K562 (cell line): ENCODE results near the gene NR0B2. TPM values are rescaled to one million over a fixed set of nuclear protein-coding genes. Genes with fewer than 3 reads are reported as not detected.
A peak's percentile ranks its signal among the peaks of the same experiment; 100 is the strongest.

ENCODE experiments used
- ATF4 ChIP-seq: fragments of 450-650 bp; formaldehyde crosslinking; IDR thresholded peaks from 2 replicates; pipeline ENCODE4 v1.4.0; 2022; ENCODE audit warnings: mild to moderate bottlenecking, moderate library complexity
- CC2D1A ChIP-seq: fragments of 450-650 bp; IDR thresholded peaks from 2 replicates; pipeline ENCODE4 v1.6.1; 2017; ENCODE audit warnings: mild to moderate bottlenecking
- CREM ChIP-seq: IDR thresholded peaks from 2 replicates; pipeline ENCODE4 v1.6.1; 2014; ENCODE audit warnings: antibody characterized with exemption, low read depth
- E2F3 ChIP-seq: fragments of 250-450 bp; sonication (Bioruptor Pico); IDR thresholded peaks from 2 replicates; pipeline ENCODE4 v1.4.0; 2020; ENCODE audit warnings: mild to moderate bottlenecking
- KLF10 ChIP-seq: fragments of 250-450 bp; sonication (Bioruptor Pico); IDR thresholded peaks from 2 replicates; pipeline ENCODE4 v1.6.1; 2021; ENCODE audit warnings: matching md5 sums
- POLR2B ChIP-seq: fragments of 450-650 bp; IDR thresholded peaks from 2 replicates; pipeline ENCODE4 v1.6.1; 2018; ENCODE audit warnings: low read depth; ENCODE audit not compliant: partially characterized antibody
- RCOR1 ChIP-seq, 2 experiments: IDR thresholded peaks; 2 replicates each; pipeline ENCODE4 v1.6.1; 2012; ENCODE audit warnings: low read depth in 2 of 2, low read length in 2 of 2, borderline replicate concordance in 1 of 2, improper control_type of control experiment in 1 of 2
- RERE ChIP-seq: sonication (generic); formaldehyde crosslinking; IDR thresholded peaks from 2 replicates; pipeline ENCODE4 v1.8.0; 2023; ENCODE audit warnings: missing genetic modification reagents, mild to moderate bottlenecking, borderline replicate concordance
- TCF7L2 ChIP-seq: fragments of 150-350 bp; IDR thresholded peaks from 2 replicates; pipeline ENCODE4 v1.6.1; 2016; ENCODE audit warnings: low read depth, mild to moderate bottlenecking, low read length, moderate library complexity
- TOE1 ChIP-seq, 2 experiments: fragments of 450-650 bp in 1 of 2; sonication (generic) in 1 of 2; formaldehyde crosslinking in 1 of 2; IDR thresholded peaks; 2 replicates each; pipeline versions ENCODE4 v1.7.1 to v1.8.0; 2016 to 2022; ENCODE audit warnings: borderline replicate concordance in 2 of 2, mild to moderate bottlenecking in 2 of 2, antibody characterized with exemption in 1 of 2, inconsistent platforms in 1 of 2, low read depth in 1 of 2, missing genetic modification reagents in 1 of 2, moderate library complexity in 1 of 2
- USF1 ChIP-seq: sonication (generic); formaldehyde crosslinking; IDR thresholded peaks from 2 replicates; pipeline ENCODE4 v1.9.0; 2022; ENCODE audit warnings: mild to moderate bottlenecking, missing genetic modification reagents
- USF2 ChIP-seq: sonication (generic); formaldehyde crosslinking; IDR thresholded peaks from 2 replicates; pipeline ENCODE4 v1.5.0; 2020; ENCODE audit warnings: missing genetic modification reagents
- YBX1 ChIP-seq: fragments of 450-650 bp; IDR thresholded peaks from 2 replicates; pipeline ENCODE4 v1.7.1; 2016; ENCODE audit warnings: mild to moderate bottlenecking
- ZBTB17 ChIP-seq: fragments of 450-650 bp; formaldehyde crosslinking; IDR thresholded peaks from 2 replicates; pipeline ENCODE4 v1.4.0; 2020; ENCODE audit warnings: mild to moderate bottlenecking
- ZBTB33 ChIP-seq: sonication (generic); formaldehyde crosslinking; IDR thresholded peaks from 2 replicates; pipeline ENCODE4 v1.8.1; 2023; ENCODE audit warnings: mild to moderate bottlenecking, missing genetic modification reagents
- ZNF253 ChIP-seq: fragments of 250-450 bp; sonication (Bioruptor Pico); conservative IDR thresholded peaks from 2 replicates; pipeline ENCODE4 v1.6.1; 2021; ENCODE audit warnings: mild to moderate bottlenecking
- ZNF780A ChIP-seq: fragments of 250-450 bp; sonication (Bioruptor Pico); IDR thresholded peaks from 2 replicates; pipeline ENCODE4 v1.5.0; 2021; ENCODE audit warnings: mild to moderate bottlenecking
- polyA plus RNA-seq, 8 experiments: library from polyadenylated mRNA; depleted of rRNA in 4 of 8; stranded (reverse) in 5 of 8; unstranded in 3 of 8; fragments of >200 nt; fragmentation: Nextera tagmentation in 2 of 8; fragmentation: Illumina TruSeq in 1 of 8; extraction: Ambion mirVana in 2 of 8; extraction: Trizol in 1 of 8; gene quantifications; 2 replicates each; pipeline versions ENCODE4 v1.2.1 to v1.2.3, GENCODE V29; 2011 to 2014; ENCODE audit warnings: inconsistent platforms in 1 of 8, missing spikeins in 1 of 8
- total RNA-seq, 7 experiments: library from RNA; depleted of rRNA in 6 of 7; stranded (reverse); fragments of >200 nt in 6 of 7; fragmentation: Illumina TruSeq in 2 of 7; extraction: Trizol in 2 of 7; gene quantifications; 2 replicates each; pipeline versions ENCODE4 v1.2.1 to v1.2.3, GENCODE V29; 2011 to 2021; ENCODE audit warnings: low replicate concordance in 1 of 7

Gene NR0B2
- total and polyA plus RNA-seq, 9 of the 15 experiments (the other 6 are each of a cell fraction or from before 2014, with no cell fraction given), result not detected

DNA sequence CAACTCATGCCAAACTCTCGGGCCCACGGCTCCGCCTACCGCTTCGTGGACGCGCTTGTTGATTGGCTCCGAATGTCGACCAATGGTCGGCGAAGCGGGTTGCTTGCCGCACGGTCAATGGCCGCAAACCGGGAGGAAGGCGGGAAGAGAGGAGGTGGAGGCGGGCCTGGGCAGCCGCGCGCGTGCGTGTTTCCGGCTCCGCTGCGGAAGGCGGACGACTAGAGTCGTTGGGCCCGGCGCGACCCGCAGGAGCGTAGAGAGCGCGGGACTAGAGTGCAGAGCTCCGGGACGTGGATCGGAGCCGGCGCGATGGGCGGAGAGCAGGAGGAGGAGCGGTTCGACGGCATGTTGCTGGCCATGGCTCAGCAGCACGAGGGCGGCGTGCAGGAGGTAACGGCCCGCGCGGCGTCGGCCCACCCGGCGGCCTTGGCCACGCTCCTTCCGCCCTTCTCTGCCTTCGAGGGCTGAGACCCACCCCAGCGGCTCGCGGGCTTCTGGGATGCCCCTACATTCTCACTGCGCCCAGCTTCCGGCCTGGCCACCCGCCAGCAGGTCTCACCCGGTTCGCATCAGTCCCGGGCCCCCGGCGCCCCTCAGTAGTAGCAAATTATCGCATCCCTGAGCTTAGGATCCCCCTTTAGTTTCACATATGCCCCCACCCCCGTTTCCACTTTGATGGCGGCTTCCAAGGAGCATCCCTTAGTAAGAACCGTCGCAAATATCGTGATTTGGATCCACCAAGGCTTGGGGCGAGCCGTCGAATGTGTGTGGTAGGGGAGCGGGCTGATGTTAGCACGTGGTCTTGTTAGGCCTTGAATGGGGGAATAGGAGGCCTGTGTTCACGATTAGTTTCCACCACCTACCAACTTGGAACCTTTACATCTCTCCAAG lies 8.0 kb upstream of the NR0B2 start, which contains the start of gene NUDC (continued):
- 0 out of 2 replicates have a peak, but pooled peaks have one; percentile 70 for TF ChIP-seq RERE (CRISPR knock-in tag)
- TF ChIP-seq KLF10 (CRISPR knock-in tag), result no peak
- peak; percentile 79 for TF ChIP-seq ZBTB17 (CRISPR knock-in tag)
- TF ChIP-seq POLR2B, result peak; percentile 93
- no peak for TF ChIP-seq ATF4 (CRISPR knock-in tag)
- TF ChIP-seq RCOR1 (IDR thresholded peaks at IDR 0.05; ENCODE audit: borderline replicate concordance in 1 of 2, low read depth in 2 of 2, low read length in 2 of 2), result no peak
- peak; percentile 92 for TF ChIP-seq CREM
- no peak for TF ChIP-seq TCF7L2
- peak; percentile 90 for TF ChIP-seq E2F3 (CRISPR knock-in tag)
- no peak for TF ChIP-seq YBX1
- no peak for TF ChIP-seq ZNF780A (CRISPR knock-in tag)
- no peak for TF ChIP-seq ZNF253
- no peak for TF ChIP-seq USF2 (CRISPR knock-in tag)
- no peak for TF ChIP-seq ZBTB33 (CRISPR knock-in tag)
- peak; percentile 24; the same call in 1 of the 2 replicates for TF ChIP-seq TOE1 (IDR thresholded peaks at IDR 0.05; ENCODE audit: borderline replicate concordance)
- no peak; the same call in 1 of the 2 replicates for TF ChIP-seq TOE1 (CRISPR knock-in tag; IDR thresholded peaks at IDR 0.05; ENCODE audit: borderline replicate concordance, low read depth)
- TF ChIP-seq CC2D1A, result no peak
- TF ChIP-seq USF1, result peak; percentile 36; the same call in 1 of the 2 replicates
